ENCODE data around the gene BCL10.
A peak's percentile ranks its signal among the peaks of the same experiment; 100 is the strongest.

Gene BCL10

DNA sequence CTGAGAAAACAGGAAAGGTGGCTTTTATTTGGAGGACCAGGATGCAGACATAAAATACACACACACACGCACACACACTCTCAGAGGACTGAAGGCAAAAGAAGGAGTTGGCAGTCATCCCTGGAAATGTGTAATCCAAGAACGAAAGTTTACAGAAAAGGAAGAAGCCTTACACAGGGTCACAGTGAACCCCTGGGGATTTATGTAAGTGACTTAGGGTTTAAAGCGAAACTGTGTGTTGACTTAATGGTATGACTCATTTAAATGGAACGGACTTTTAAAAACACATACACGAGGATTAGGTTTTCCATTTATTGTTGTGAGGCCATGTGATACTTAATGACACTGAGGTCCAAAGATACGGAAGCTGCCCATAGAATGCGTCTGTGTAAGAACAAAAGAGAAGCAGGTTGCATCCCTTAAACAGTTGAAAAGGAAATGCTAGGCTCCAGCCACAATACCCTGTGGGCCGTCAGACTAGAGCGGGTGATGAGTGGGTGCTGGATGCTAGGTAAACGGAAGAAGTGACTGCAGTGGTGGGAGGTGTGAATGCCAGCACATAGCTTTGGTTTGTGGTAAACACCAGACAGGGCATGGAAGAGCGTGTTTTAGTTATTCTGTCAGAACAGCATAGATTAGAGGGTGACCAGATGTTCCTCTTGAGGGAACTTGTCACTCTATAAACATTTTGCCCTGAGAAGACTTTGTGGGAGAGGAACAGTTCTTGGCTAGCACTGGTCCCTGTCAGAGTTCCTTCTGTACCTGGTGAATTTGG lies 21.6 kb upstream of the BCL10 start:
- peak; percentile 97 for DNase-seq

DNA sequence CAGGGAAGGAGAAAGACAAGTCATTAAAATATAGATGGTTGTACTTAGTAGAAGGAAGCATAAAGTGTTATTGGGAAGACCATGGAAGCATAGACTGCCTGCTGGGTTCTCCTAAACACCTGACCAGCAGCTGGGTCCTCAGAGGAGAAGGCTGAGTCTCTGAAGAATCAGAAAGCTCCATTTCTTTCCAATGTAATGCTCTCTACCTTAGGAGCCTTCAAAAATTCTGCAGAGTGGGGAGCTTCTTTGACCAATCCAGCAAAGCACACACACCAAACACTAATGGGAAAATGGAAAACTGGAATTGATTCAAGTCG lies 21.1 kb upstream of the BCL10 start:
- no peak for DNase-seq

DNA sequence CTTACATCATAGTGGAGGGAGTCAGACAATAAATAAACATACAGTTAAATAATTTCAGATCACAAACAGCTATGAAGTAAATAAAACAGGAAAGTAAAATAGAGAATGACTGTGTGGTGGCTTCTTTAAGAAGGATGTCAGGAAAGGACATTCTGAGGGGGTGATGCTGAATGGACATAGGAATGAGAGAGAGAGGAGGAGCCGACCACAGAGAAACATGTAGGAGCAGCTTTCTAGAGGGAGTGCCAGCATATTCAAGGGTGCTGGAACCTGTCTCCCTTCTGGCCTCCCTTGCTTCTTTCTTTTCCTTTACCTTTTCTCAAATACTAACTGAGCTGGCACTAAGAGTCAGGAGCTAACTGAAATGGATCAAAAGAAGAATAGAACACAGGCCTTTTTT lies 20.5 kb upstream of the BCL10 start:
- DNase-seq, result no peak

DNA sequence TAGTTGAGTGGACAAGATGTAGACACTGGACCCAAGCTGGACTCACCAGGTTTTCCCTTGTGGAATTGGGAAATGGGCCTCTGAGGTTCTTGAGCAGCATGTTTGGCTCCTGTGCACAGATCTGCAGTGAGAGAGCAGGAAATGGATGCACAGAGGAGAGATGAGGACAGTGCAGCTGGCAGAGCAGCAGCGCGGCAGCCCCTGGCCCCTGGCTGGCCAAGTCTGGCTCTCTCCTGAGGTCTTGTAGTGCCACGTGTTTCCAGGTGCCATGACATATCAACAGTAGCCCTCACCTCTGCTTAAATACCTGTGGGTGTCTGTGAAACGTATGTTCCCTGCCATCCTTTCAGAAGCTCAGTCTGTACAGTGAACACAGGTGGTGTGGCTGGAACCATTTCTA lies 19.2 kb upstream of the BCL10 start:
- DNase-seq, result no peak

DNA sequence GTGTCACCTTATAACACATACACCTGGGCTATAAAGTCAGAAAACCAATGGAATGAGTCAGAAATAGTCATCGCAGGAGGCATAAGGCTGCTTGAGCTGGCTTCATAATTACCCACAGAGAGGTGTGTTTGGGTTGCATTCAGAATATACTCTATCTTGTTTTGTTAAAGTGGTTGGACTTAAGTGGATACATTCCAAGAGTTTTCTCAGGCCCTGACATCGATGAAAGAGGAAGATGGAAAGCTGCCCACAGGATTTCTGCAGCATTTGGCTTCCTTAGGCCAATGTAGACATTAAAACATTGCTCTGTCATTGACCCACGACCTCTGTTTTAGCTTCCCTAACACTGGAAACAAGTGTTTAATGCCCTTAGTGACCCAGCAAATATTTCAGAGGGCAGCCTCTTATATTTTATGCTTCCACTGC lies 18.6 kb upstream of the BCL10 start:
- DNase-seq, result no peak

DNA sequence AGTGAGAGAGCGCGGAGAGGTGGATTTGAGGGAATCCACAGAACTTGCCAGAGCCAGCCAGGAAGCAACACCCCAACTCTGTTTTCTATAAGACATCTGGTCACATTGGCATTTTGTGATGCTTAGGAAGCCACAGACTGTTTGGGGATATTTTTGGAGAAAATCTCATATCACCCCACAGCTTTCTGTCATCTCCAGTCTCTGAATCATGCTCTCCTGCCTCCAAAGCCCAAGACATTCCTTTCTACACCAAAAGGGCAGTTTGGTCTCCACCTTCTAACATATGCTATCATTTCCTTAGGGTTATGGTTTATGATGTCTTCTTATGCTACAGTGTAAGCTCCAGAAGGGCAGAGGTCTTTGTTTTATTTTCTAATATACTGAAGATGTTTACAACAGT lies 14.4 kb upstream of the BCL10 start:
- no peak for DNase-seq

DNA sequence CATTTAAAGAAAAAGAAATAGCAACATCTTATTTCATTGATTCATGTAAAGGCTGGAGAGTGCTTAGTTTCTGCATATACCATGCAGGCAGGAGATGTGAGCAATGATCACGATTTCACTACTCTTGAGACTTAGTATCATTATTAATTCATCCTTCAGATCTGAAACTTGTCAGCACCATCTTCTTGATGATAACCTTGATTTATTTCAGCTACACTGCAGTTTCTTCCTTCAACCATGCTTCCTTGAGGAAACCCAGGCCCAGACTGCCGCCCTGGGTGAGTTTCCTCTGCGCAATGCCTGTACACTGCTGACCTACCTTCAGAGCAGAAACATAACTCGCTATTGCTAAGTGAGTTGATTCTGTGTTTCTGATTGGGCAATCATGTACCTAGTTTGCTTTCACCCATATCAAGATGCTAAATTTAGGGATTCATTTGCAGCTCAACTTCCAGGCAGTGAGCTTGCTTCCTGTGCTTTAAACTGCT lies 13.5 kb upstream of the BCL10 start:
- no peak for DNase-seq

DNA sequence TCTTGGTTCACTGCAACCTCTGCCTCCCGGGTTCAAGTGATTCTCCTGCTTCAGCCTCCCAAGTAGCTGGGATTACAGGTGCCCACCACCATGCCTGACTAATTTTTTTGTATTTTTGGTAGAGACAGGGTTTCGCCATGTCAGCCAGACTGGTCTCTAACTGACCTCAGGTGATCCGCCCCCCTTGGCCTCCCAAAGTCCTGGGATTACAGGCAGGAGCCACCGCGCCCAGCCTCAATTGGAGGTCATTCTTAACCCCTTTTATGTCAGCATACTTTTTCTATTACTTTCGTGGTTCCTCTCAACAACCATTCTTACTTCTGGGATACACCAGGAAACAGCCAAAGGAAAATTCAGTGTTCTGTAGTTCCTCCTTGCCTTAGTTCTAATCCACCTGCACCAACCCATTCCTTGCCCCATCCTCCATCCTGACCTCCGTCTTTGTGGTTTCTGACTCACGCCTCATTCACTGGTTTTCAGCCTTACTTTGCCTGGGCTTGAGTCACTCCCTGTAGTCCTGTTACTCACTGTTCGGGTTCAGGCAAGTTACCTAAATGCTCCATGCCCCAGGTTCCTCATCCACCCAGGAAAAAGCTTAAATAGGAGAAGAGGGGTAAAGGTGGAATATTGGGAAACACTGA lies 12.9 kb upstream of the BCL10 start:
- DNase-seq, result peak; percentile 49

DNA sequence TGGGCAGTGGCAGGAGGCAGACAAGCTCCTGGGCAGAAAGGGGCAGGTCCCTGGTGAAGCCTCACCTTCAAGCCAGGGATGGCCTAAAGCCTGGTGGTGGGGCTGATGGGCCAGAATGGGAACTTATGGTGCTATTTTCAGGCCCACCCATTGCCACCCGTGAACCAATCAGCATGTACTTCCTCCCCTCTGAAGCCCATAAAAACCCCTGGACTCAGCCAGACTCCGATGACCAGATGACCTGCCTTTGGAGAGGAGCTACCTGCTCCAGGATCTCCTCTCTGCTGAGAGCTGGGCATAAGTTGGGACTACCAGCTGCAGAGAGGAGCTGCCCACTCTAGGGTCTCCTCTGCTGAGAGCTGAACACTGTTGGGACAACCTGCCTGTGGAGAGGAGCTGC lies 7.8 kb upstream of the BCL10 start:
- no peak for DNase-seq

DNA sequence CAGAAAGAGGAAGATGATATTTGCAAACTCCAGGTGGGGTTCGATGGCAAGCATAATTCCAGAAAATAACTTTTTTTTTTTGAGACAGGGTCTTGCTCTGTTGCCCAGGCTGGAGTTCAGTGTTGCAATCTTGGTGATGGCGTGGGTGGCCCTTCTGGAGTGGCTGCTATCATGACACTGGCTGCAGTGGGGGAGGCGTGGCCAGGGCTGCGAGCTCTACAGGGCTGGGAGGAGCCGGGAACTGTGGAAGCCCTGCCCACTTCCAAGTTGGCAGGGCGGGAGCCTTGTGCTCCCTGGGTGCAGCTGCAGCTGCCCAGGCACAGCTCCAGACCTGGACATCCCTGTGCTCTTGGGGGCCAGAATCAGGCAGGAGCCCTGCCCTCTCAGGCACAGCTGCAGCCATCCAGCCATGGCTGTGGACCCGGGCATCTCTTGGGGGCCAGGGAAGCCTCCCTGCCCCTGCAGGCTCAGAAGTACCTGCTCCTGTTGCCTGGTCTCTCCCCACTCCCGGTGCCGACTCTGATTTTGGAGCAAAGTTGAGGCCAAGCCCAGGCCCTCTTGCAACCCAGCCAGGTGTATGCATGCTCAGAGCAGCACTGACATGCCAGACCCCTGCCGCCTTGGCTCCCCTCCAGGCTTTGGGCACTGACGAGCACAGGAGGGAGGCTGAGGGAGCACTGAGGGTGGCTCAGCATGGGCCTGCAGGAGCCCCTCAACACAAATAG lies 7.2 kb upstream of the BCL10 start:
- no peak for DNase-seq

DNA sequence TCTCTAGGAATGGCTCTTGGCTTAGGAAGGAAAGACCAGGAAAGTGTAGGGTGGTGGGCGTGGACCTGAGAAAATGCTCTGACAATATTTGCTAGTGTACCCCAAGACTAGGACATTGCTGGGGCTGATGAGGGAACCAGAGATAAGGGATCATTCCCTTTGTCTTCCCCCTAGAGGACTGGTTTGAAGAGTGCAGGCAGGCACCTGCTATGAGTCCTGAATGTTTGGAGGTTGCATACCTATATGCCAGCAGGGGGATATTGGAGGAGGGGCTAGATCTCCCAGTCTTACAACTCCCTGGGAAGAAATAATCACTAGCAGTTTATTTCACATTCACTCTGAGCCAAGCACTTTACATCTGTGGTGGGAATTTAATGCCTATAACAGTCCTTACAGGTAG lies 6.0 kb upstream of the BCL10 start:
- no peak for DNase-seq

DNA sequence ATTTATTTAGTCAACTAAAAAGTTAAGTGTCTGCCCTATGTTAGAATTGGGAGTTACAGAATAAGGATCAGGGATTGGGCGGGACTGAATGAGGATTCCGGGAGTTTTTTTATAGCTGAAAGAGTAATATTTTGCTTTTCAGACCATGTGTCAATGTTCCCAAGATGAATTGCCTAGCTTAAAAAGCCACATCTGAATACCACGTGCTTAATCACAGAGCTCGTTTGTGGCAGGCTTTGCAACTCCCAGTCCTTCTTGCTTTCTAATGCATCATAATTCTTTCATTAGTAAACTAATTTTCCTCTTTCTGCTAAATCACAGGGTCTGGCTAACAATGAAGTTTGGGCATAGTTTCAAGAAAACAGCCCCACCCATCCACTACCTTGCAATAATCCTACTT lies 4.2 kb upstream of the BCL10 start:
- no peak for DNase-seq

DNA sequence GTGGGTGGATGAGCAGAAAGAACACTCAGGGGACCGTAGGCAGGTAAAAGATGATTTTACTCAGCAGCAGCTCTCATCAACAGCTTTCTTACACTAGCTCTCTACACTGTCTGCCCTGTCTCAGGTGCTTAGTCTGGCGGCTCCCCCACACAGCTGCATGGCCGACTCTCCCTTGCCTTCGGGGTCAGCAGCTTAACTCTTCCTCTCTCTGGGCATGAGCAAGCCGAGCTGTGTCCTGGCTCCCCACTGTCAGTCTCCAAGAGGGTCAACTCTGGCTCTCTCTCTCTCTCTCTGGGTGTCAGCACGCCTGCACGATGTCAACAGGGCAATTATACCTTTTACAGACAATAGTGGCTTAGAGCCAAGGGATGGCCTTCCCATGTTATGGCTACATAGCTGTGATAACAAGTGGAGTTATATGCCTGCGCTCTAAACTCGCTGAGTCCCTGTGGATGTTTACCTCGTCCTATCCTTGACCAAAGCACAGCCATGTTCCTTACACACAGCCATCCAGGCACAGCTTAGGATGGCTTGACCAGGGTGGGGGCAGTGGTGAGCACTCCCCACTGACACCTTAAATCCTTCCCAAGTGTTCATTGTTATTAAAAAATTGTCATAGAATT lies 3.1 kb upstream of the BCL10 start:
- no peak for DNase-seq

DNA sequence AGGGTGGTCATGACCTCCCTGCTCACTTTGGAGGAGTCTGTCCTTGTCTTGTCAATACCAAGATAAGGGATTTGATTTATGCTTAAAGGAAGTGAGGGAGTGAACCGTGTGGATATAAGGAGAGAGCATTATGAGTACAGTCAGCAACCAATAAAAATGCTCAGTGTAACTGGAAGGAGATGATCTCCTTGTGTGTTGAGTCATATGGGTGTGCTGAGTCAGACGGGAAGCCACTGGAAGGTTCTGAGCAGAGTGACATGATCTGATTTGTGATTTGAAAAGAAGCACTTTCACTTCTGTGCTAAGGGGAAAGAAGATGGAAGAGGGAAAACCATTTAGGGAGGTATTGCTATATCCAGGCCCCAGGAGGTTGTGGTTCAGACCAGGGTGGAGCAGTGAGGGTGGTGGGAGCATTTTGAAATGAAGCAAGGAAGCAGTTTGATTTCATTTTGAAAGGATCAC lies 2.5 kb upstream of the BCL10 start:
- peak; percentile 81 for DNase-seq

DNA sequence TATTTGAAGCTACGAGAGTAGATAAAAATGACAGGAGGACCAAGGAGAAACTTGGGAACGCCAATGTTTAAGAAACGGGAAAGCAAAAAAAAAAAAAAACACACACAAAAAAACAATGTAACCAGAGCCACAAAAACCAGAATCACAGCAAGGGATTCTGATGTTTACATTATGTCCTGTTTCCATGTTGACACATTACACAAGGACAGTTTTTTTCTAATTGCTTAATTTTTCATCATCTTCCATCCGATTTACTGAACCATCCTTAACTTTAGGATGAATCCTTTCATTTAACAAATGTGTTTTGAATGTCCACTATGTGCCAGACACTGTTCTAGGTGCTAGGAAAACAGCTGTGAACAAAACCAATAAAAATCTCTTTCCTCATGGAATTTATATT lies 1.4 kb upstream of the BCL10 start:
- DNase-seq, result no peak

DNA sequence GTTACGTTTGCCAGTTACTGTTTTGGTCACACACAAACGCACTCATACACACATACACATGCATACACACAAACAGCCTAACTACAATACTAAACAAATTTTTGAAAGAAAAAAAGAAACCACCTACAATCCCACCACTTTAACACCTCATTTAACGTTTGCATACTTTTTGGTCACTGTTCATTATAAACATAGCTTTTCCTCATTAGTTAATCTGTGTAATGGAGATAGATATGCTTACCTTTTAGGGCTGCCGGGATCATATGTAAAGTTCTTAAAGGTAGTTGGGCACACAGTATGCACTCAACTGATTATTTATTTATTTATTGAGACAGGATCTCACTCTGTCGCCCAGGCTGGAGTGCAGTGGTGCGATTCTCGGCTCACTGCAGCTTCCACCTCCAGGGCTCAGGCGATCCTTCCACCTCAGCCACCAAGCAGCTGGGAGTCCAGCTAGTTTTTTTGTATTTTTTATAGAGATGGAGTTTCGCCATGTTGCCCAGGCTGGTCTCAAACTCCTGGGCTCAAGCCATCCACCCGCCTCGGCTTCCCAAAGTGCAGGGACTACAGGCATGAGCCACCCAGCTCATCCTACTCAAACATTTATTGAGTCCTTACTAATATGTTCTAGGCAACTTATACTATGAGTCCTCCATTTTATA lies 677 bp upstream of the BCL10 start:
- DNase-seq, result no peak

DNA sequence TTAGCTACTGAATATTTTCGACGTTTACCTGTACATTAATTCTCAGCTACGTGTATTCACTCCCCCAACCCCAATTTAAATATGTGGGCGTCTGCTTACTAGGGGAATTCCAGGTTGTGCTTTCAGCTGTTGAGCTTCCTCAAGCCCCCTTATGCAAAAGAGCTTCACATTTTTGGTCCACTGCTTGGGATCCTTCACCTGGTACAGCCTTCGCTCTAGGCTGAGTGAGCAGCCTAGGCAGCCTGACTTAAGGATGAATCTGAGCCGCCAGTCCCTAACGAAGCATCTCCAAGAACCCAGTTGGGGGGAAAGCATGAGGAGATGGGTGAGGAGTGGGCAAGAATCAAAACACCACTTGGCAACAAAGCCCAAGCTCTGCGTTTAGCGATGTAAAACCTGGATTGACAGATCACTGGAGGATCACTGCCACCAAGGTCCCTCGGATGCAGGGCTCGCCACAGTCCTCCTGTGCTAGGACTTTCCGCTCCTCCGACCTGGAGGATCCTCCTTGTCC lies 674 bp downstream of the BCL10 start:
- no peak for DNase-seq

DNA sequence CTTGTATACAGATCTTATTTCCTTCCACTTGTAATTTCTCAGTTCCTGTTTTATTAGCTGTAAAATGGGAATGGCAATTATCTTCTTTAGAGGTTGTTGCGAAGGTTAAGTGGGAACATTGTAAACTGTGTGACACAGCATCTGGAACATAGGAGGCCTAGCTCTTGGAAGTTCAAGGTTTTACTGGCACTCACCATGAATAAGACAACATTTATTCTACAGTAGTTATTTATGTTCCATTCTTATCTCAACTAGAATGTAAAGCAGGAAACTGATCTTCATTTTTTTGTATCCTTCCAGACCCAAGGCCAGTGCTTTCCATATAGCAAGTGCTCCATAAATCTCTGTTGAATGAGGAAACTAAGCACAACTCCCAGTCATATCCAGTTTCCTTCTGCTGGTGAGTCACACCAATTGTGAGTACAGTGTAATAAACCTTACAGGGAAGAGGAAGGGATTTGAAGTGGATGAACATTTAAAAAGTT lies 1.4 kb downstream of the BCL10 start:
- DNase-seq, result peak; percentile 46

DNA sequence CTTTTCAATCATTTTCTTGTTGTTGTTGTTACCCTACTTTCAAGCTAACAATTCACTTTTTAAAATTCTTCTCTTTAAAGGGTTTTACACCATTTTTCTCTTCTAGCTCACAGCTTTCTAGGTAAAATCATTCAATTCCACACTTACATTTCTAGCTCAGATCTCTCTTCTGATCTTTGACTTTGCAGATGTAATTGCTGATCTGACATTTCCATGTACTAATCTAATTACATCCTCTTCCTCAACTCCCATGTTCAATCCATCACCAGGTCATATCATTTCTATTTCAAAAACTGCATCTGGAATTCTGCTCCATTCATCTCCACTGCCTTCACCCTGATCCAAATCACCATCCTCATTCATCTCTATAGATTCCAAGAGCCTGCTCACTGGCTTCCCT lies 3.0 kb downstream of the BCL10 start:
- no peak for DNase-seq

DNA sequence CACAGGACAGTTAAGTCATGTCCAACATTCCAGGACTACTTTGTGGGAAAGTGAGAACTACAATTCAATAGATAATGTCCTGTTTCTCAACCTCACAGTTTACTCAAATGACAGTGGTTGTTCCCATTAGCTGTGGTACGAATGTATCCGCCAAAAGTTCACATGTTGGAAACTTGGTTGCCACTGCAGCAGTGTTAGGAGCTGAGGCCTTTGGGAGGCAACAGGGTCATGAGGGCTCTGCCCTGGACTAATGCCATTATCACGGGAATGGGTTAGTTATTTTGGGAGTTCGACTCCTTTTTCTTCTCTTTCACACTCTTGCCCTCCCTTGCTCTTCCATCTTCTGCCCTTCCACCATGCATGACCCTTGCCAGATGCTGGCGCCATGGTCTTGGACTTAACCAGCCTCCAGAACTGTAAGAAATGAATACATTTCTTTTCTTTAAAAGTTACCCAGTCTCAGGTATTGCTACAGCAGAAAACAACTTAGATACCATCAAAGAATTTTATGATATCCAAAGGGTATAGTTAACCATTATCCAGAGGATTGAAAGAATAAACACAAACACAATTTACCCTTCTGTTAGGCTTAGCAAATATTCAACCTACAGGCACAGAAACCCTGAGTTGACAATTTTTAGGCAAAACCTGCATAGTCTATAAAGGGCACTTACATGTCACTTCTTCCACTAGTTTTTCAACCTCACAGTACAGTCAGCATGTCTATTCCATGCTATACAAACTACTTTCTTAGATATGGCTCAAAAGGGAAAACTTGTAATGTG lies 7.4 kb downstream of the BCL10 start:
- DNase-seq, result no peak

DNA sequence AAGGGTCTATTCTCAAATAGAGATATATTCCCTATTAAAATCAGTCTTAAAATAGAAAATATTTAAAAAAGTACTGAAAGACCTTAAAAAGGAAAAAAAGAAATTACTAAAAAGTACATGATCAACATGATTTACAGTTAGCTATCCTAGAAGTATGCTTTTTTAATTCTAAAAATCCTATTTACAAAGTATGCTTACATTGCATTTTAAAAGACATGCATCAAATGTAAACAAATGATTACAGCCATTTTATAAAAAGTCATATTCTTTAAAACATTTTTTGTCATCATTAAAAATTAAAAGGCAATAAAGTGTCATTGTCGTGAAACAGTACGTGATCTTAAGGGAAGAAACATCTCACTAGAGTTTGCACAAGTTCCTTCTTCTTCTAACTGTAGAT lies 9.1 kb downstream of the BCL10 start:
- no peak for DNase-seq

DNA sequence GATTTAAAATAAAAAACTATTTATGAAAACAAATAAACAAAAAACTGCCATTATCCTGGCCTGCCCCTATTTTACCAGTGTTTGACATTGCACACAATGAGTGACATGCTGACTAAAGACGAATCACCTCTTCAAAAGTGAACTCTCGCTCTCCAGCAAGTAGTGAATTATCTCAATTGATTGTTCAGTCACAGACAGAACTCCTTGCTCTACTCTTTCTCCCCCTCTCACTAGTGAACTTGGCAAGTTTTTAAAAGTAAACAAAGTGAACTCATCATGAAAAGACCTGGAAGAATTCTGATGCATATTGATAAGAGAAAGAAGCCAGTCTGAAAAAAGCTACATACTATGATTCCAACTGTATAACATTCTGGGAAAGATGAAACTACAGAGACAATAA lies 12.3 kb downstream of the BCL10 start:
- DNase-seq, result no peak

Measured in MV-4-11 (cell line).